GM21528 (cell line): ENCODE data around the gene IFNGR2.
"Not testable (repeated sequence)": the region's sequence is repeated elsewhere in the genome, so short reads cannot be mapped to it uniquely, and the experiment has no call there.

ENCODE experiments used
- ATAC-seq: cut with Tn5 transposase; IDR thresholded peaks from one replicate; pipeline ENCODE4 v1.9.1; 2021; ENCODE audit warnings: mild to moderate bottlenecking, moderate library complexity; ENCODE audit not compliant: unreplicated experiment, low FRiP score

IFNGR2 gene

DNA sequence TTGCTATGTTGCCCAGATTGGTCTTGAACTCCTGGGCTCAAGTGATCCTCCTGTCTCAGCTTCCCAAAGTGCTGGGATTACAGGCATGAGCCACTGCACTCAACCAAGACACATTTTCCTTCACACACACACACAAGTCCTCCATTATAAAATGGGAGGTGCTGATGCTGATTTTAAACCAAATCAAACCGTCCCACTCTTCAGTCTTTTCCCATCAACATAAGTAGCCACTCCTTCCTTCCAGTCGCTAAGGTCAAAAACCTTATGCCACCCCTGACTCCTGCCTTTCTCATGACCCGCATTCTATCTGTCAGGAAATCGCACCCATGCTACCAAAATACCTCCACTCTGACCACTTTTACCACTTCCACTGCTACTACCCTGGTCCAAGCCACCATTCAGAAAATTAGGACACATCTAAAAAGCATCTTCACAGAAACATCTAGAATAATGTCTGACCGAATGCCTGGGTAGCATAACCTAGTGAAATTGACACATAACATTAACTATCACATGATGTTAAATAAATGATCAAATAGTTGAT is 28.0 kb upstream of the IFNGR2 start:
- no peak for ATAC-seq

DNA sequence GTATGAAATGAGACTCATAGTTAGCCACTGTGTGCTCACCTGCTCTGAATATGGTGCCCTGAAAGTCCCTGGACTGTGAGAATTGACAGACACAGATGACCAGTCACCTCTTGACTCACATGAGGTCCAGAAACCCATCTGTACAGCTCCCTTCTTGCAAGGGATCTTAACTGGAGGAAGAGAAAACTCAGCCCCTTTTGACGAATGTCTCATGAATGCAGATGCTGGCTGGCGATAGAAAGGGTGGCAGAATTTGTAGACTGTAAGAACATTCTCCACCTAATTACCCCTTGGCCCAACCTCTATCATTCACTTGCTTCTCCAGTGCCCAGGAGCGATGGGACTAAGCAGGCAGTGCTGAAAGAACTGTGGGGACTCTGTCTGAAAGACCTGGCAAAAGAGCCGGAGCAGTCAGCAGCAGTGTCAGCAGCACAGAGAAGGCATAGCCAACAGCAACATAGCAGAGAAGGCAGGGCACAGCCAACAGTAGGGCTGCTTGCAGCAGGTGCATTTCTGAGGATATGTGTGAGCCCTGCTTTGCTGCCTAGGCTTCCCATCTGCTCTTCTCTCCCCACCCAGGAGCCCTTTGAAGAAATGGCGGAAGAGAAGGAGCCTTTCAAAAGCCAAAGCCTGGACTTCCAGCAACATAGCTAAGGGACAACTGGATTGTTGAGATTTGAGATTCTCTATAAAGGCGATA is 25.8 kb upstream of the IFNGR2 start:
- no peak for ATAC-seq

DNA sequence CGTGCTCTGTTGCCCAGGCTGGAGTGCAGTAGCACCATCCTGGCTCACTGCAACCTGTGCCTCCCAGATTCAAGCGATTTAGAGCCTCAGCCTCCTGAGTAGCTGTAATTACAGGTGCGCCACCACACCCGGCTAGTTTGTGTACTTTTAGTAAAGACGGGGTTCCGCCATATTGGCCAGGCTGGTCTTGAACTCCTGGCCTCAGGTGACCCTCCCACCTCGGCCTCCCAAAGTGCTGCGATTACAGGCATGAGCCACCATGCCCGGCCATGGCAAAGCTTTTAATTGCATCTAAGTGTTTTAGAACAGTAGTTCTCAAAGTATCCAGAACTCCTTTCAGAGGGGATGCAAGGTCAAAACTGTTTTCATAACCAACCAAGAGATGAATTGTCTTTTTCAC is 25.1 kb upstream of the IFNGR2 start:
- no peak for ATAC-seq

DNA sequence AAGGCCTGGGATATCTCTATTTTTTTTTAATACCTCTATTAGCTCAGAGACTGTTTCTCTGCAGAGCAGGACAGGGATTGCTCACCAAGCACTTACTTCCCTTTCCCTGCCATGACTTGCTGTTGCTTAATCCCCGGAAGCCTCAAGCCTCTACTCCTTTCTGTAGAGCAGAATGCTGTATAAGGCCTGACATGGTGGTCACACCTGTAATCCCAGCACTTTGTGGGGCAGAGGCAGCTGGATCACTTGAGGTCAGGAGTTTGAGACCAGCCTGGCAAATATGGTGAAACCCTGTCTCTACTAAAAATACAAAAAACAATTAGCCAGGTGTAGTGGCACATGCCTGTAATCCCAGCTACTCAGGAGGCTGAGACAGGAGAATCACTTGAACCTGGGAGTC is 23.3 kb upstream of the IFNGR2 start:
- ATAC-seq: not testable (repeated sequence)

DNA sequence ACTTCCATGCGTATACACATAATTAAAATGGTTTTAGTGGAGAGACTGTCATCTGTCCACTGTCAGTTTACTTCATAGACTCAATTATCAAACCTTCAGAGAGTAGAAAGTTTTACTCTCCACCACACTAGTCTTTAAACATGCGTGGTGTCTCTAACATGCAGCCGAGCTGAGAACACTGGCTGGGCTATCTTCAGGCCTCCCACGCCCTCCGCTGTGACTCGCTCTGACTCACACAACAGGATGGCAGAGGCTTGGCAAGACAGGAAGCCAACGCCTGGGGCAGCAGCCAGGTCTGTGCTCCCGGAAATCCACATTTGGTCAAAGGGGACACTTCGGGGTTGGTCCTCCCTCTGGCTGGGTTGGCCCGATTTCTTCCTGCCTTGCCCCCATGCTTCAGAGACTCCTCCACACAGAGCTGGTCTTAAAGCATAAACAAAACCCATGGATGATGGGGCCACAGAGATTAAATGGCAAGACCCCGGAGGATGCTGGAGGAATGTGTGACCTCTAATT is 22.7 kb upstream of the IFNGR2 start:
- peak; percentile 41 for ATAC-seq

DNA sequence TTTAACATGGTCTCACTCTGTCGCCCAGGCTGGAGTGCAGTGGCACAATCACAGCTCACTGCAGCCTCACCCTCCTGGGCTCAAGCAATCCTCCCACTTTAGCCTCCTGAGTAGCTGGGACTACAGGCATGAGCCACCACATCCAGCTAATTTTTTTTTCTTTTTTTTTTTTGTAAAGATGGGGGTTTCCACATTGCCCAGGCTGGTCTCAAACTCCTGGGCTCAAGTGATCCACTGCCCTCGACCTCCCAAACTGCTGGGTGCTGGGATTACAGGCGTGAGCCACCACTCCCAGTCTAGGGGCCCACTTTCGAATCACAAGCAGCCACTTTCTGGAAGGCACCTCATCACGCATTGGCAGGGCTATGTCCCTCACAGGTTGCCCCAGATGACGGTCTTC is 21.8 kb upstream of the IFNGR2 start:
- ATAC-seq: not testable (repeated sequence)

DNA sequence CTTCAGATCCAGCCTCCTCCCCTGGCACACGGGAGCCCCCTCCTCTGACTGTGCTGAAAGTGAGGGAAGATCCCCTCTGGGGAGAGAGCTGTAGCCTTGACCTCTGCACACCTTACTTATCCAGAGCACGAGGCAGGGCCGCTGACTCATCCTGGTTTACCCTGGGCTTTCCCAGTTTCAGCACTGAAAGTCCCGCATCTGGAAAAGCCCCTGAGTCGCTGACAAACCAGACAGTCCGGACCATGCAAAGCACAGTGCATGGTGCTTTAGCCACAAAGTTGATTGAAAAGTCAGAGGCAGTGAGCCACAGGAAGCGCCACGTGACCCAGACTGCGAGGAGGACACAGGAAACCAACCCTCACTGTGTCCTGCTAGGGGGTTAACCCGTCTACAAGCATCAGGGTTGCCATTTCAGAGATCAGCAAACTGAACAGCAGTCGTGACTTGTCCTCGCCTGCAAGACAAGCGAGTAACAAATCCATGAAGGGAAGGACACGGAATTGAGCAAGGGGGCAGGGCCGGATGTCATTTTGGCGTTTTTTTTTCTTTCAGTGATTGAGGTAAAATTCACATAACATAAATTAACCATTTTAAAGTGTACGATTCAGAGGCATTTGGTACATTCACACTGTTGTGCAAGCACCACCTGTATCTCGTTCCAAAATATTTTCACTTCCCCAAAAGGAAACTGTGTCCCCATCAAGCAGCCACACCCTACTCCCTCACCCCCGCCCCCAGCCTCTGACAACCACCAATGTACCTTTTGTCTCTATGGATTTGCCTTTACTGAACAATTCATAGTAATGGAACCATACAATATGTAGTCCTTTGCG is 19.9 kb upstream of the IFNGR2 start:
- ATAC-seq: peak; percentile 73

DNA sequence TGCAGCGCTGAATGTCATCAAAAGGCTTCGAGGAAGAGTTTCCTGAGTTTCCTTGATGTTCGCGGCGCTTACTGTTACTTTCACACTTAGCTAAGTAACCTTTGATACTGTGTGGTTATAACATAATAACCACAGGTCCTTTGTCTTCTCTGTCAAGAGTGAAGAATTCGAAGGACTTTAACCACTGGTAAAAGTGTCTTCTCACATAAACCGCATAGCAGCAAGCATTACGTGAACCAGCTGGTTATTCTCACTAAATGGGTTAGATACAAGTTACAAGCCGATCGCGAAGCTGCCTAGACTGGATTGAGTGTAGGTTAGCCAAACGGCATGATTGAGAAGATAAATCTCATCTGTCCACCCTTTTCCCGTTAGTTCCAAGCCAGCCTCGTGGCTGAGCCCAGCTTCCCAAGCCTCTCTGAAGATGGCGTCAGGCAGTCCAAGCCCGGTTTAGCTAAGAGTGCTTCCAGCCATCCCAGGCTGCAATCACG is 18.3 kb upstream of the IFNGR2 start:
- ATAC-seq: no peak

DNA sequence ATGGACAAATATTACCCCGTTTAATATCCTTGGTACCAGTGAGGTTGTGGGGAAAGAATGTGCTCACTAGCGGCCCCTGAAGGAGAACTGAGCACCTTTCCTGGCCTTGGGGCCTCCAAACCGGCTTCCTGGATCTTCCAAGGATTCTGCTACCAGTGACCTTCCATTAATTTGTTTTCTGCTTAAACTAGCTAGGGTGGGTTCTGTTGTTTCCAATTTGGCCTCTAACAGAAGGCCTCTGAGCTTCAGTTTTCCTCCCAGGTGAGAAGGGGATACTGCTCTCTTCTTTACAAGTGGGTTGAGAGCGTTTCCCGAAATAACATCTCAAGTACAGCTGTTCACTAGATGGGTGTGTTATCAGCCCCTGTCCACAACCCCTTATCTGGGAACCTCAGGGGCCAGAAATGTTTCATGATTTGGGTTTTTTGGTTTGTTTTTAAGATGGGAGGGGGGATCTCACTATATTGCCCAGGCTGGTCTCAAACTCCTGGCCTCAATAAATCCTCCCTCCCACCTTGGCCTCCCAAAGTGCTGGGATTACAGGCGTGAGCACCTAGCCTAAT is 16.9 kb upstream of the IFNGR2 start:
- no peak for ATAC-seq

DNA sequence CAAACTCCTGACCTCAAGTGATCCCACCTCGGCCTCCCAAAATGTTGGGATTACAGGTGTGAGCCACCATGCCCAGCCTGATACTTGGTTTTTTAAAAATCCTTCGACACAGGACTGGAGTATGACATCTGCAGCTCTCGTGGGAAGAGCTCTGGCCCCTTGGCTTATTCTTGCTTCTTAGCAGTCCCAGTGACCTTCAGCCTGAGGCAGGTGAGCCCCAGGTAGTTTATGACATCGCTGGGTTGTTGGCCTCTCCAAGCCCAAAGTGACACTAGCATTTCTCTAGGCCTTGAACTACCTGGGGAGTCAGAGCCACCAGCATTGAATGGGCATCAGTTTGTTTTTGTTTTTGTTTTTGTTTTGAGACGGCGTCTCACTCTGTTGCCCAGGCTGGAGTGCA is 15.9 kb upstream of the IFNGR2 start:
- no peak for ATAC-seq

DNA sequence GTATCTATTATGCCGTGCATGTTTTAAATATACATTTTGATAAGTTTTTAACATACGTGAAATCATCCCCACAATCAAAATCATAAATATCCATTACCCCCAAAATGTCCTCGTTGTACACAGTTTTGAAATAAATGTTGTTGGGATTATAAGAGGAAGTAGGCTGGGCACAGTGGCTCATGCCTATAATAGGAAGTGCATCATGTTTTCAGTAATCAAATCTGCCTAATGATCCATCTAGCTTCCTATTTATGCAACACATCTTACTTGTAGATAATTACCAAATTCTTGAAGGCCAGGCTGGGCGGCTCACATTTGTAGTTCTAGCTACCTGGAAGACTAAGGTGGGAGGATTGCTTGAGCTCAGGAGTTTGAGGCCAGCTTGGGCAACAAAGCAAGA is 15.0 kb upstream of the IFNGR2 start:
- no peak for ATAC-seq

DNA sequence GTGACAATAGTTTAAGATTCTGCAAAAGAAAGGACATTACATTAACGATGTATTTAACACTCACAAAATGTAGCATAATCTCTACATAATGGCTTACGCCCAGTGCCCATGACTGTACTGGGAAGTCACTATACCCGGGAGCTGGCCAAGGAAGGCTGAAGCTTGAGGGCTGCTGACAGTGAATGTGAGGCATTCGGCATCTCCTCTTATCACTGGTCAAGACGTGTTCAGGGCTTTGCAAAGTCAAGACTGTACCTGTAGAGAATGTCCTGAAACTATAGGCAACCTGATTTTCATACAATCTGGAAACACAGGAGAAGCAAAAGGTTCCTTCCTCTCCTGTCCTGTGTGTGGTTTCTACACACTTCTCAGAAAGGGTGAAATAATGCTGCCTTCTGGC is 12.7 kb upstream of the IFNGR2 start:
- ATAC-seq: no peak

DNA sequence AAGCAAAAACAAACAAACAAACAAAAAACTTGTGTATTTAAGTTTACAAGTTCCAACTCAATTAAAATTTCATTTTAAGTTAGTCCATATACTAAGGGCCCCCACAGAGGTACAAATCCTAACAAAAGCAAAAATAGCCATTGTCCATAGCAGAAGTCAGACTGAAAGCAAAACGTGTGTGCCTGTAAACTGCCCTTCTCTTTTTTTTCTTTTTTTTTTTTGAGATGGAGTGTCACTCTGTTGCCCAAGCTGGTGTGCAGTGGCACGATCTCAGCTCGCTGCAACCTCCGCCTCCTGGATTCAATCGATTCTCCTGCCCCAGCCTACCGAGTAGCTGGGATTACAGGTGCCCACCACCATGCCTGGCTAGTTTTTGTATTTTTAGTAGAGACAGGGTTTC is 11.6 kb upstream of the IFNGR2 start:
- ATAC-seq: no peak

DNA sequence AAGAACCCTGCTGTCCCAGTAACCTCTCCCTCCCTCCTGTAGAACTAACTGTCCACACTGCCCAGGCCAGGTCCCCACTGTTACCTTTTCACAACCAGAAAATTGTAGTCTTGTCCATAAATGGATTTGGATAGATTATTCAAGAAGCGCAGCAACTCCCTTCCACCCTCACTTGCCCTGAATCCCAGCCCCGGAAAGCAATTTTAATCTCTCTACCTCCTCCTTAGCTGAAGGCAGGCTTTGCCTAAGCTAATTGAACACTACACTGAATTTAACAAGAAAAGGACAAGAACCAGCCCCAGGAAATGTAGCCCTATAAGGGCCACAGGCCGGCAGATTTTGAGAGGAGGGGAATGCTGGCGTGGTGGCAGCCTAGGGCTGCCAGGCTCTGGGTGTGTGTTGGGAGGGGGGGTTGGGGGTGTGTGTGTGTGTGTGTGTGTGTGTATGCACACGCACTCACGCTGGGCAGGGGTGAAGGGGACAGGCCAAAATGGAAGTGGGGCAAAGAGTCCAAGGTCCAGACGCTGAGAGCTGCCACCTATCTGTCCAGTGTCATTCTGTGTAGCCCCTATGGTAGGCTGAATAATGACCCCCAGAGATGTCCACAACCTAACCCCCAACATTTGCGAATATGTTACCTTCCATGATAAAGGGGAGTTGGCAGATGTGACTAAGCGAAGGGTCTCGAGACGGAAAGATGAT is 10.8 kb upstream of the IFNGR2 start:
- ATAC-seq: no peak

DNA sequence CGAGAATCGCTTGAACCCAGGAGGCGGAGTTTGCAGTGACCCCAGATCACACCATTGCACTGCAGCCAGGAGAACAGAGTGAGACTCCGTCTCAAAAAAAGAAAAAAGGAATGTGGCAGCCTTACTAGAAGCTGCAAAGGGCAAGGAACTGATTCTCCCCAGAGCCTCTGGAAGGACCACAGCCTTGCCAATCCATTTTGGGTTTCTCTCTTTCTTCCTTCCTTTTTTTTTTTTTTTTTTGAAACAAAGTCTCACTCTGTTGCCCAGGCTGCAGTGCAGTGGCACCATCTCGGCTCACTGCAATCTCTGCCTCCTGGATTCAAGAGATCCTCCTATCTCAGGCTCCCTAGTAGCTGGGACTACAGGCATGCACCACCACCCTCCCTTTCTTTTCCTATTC is 9.9 kb upstream of the IFNGR2 start:
- ATAC-seq: no peak

DNA sequence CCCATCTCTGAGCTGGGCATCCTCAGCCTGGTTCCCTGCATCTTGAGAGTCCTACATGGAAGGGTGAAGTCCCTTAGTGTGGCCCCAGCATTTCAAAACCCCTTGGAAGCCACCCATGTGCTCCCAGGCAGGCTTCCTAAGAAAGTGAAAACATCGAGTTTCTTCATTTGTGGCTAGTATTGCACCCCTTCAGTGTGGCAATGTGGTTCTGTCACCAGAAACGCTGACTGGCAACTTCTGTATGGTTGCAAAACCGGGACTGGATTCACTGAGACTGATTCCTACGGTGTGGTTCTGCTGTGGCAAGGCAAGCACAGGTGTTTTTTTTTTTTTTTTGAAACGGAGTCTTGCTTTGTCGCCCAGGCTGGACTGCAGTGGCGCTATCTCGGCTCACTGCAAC is 9.0 kb upstream of the IFNGR2 start:
- no peak for ATAC-seq

DNA sequence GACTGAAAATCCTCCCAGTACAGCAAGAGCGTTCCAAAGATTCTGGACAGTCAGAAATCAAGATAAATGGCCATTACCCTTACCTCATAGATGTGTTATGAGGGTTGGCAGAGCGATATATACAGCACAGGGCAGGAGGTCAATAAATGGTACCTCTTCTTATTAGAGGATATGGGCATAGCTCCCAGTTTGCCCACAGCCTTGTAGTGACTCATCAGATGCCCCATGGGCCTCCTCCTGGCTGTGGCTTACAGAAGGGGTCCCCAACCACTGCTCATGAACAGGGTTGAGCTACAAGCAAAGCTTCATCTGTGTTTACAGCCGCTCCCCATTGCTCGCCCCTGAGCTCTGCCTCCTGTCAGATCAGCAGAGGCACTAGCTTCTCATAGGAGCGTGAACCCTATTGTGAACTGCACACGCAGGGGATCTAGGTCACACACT is 7.3 kb upstream of the IFNGR2 start:
- no peak for ATAC-seq

DNA sequence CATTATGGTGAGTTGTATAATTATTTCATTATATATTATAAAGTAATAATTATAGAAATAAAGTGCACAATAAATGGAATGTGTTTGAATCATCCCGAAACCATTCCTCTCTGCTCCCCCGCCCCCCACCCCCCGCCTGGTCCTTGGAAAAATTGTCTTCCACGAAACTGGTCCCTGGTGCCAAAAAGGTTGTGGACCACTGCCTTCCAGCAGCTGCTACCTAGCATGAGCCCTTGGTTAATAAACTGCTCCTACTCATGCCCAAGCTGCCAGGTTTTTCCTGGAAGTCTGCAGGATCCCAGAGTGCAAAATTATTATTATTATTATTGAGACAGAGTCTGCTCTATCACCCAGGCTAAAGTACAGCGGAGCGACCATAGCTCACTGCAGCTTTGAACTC is 6.8 kb upstream of the IFNGR2 start:
- ATAC-seq: no peak

DNA sequence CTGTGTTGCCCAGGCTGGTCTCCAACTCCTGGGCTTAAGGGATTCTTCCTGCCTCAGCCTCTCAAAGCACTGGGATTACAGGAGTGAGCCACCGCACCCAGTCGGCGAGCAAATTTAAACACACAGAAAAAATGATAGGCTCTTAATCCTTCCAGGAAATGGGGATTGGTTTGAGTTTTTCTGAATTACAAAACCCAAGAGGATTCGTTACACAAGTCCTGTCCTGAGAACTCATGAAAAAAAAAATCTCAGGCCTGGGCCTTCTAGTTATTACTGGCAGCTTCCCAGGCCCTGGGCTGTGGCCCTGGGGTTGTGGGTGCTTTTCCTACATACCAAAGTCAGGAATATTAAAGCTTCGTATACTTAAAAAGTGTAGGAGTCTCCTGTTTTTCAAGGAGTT is 6.3 kb upstream of the IFNGR2 start:
- ATAC-seq: no peak

DNA sequence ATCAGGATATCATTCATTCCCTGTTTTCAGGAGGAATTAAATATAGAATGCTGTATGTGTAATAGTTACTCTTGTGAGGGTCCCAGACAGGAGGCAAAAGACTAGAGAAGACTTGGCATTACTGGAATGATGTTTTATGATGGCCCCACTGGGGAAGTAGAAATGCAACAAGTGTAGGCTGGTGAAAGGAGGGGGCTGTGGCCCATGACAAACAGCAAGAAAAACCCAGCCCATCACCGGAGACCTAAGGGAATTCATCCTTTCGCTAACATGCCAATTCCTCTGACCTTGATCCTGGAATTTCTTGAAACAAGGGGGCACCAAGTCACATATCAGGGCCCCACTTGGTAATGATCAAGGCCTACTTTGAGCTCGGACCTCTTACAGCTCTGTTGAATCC is 5.5 kb upstream of the IFNGR2 start:
- ATAC-seq: no peak
